Measurements from ENCODE around the gene GPATCH1.

DNA sequence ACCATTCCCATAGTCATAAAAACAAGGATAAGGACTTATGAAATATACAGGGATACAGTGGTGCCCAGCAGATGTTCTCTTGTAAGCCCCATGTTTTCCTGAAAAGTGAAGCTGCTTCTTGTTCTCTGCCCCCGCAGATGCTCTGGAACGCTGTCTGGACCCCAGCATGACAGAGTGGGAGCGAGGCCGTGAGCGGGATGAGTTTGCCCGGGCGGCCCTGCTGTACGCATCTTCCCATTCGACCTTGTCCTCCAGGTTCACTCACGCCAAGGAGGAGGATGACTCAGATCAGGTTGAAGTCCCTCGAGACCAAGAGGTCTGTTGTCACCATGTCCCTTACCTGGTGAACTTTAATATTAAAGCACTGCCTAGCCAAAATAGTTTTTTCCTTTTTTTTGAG is 30.6 kb downstream of the GPATCH1 start:
- TF ChIP-seq, protein P1, sequence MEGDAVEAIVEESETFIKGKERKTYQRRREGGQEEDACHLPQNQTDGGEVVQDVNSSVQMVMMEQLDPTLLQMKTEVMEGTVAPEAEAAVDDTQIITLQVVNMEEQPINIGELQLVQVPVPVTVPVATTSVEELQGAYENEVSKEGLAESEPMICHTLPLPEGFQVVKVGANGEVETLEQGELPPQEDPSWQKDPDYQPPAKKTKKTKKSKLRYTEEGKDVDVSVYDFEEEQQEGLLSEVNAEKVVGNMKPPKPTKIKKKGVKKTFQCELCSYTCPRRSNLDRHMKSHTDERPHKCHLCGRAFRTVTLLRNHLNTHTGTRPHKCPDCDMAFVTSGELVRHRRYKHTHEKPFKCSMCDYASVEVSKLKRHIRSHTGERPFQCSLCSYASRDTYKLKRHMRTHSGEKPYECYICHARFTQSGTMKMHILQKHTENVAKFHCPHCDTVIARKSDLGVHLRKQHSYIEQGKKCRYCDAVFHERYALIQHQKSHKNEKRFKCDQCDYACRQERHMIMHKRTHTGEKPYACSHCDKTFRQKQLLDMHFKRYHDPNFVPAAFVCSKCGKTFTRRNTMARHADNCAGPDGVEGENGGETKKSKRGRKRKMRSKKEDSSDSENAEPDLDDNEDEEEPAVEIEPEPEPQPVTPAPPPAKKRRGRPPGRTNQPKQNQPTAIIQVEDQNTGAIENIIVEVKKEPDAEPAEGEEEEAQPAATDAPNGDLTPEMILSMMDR (IDR thresholded peaks at IDR 0.05) = no peak
- TF ChIP-seq POLR2AphosphoS5 (IDR thresholded peaks at IDR 0.05; ENCODE audit: low read depth, low read length) = no peak
- TF ChIP-seq, protein P2, sequence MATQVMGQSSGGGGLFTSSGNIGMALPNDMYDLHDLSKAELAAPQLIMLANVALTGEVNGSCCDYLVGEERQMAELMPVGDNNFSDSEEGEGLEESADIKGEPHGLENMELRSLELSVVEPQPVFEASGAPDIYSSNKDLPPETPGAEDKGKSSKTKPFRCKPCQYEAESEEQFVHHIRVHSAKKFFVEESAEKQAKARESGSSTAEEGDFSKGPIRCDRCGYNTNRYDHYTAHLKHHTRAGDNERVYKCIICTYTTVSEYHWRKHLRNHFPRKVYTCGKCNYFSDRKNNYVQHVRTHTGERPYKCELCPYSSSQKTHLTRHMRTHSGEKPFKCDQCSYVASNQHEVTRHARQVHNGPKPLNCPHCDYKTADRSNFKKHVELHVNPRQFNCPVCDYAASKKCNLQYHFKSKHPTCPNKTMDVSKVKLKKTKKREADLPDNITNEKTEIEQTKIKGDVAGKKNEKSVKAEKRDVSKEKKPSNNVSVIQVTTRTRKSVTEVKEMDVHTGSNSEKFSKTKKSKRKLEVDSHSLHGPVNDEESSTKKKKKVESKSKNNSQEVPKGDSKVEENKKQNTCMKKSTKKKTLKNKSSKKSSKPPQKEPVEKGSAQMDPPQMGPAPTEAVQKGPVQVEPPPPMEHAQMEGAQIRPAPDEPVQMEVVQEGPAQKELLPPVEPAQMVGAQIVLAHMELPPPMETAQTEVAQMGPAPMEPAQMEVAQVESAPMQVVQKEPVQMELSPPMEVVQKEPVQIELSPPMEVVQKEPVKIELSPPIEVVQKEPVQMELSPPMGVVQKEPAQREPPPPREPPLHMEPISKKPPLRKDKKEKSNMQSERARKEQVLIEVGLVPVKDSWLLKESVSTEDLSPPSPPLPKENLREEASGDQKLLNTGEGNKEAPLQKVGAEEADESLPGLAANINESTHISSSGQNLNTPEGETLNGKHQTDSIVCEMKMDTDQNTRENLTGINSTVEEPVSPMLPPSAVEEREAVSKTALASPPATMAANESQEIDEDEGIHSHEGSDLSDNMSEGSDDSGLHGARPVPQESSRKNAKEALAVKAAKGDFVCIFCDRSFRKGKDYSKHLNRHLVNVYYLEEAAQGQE (IDR thresholded peaks at IDR 0.05; ENCODE audit: insufficient read depth in 1 of 2, low read depth in 2 of 2, low read length in 1 of 2) = no peak
- TF ChIP-seq SIN3A (IDR thresholded peaks at IDR 0.05; ENCODE audit: borderline replicate concordance, insufficient read depth, low read depth, low read length) = no peak
